HepG2 (cell line): ENCODE measurements around the gene NCKAP1. TPM values are rescaled to one million over a fixed set of nuclear protein-coding genes. Genes with fewer than 3 reads are reported as not detected.
"Not testable (repeated sequence)": the region's sequence is repeated elsewhere in the genome, so short reads cannot be mapped to it uniquely, and the experiment has no call there.

Source experiments
- ATAC-seq: fragments of 200-7000 bp; cut with Tn5 transposase; 3 replicates; pipeline ENCODE4 v1.9.1; 2020; ENCODE audit warnings: mild to moderate bottlenecking, moderate library complexity
- BruUV-seq: library from RNA; stranded (reverse); fragments of 400-500 nt; replicated peaks from 2 replicates; lab custom pipeline; 2021; lab: Mats Ljungman, UMichigan
- CTCF ChIA-PET: fragments of 300-600 bp; formaldehyde crosslinking; extraction: SDS; loops from one replicate; lab custom pipeline; 2021; ENCODE audit warnings: low total read pairs, inconsistent platforms, low intra/inter-chr PET ratio; lab: Yijun Ruan, JAX
- POLR2A ChIA-PET: fragments of 350-600 bp; sonication (Branson Sonifier 250); formaldehyde crosslinking; loops from one replicate; lab custom pipeline; 2020; ENCODE audit warnings: antibody characterized with exemption, inconsistent platforms; lab: Yijun Ruan, JAX
- DNase-seq: peaks from one replicate; pipeline ENCODE4 v3.0.0-alpha.2; 2015; ENCODE audit warnings: low spot score
- FAIRE-seq: peaks from 3 replicates; lab custom pipeline; 2011; peaks lifted over from hg19 to GRCh38; lab: Jason Lieb, UNC
- H2AFZ ChIP-seq: one replicate; pipeline ENCODE4 v1.6.1; 2011; ENCODE audit warnings: low read length, inconsistent platforms
- H3K27ac ChIP-seq: fragments of 300-600 bp; 3 replicates; pipeline ENCODE4 v1.8.0; 2011; ENCODE audit warnings: mixed run types, mild to moderate bottlenecking, mixed read lengths, low read length, inconsistent platforms; ENCODE audit not compliant: insufficient read depth; ENCODE audit errors: extremely low read length
- H3K27me3 ChIP-seq, 2 experiments: fragments of 200-600 bp in 1 of 2; 2 replicates in 1 of 2; 3 replicates in 1 of 2; pipeline versions ENCODE4 v1.6.0 to v1.8.0; 2011; ENCODE audit warnings: low read length in 2 of 2, mild to moderate bottlenecking in 2 of 2, moderate library complexity in 2 of 2, inconsistent platforms in 1 of 2; ENCODE audit not compliant: insufficient read depth in 2 of 2, control insufficient read depth in 1 of 2
- H3K36me3 ChIP-seq, 2 experiments: fragments of 200-600 bp in 1 of 2; replicated peaks in 1 of 2; 2 replicates in 1 of 2; 3 replicates in 1 of 2; pipeline versions ENCODE4 v1.5.1 to v1.8.0; 2011; ENCODE audit warnings: low read length in 2 of 2, inconsistent platforms in 1 of 2; ENCODE audit not compliant: insufficient read depth in 2 of 2, control insufficient read depth in 1 of 2
- H3K4me1 ChIP-seq: 2 replicates; pipeline ENCODE4 v1.5.1; 2012; ENCODE audit warnings: low read length, inconsistent platforms; ENCODE audit not compliant: insufficient read depth
- H3K4me2 ChIP-seq: 2 replicates; pipeline ENCODE4 v1.6.0; 2011; ENCODE audit warnings: low read depth, low read length, inconsistent platforms
- H3K4me3 ChIP-seq, 3 experiments: fragments of 200-600 bp in 1 of 3; sonication (generic), shearing (Covaris generic) in 1 of 3; replicated peaks in 1 of 3; 2 replicates each; pipeline ENCODE4 v1.5.1; 2011 to 2016; ENCODE audit warnings: low read length in 3 of 3, inconsistent platforms in 2 of 3, low read depth in 2 of 3, mild to moderate bottlenecking in 2 of 3, control low read depth in 1 of 3, mixed read lengths in 1 of 3; ENCODE audit not compliant: insufficient read depth in 1 of 3
- H3K79me2 ChIP-seq: one replicate; pipeline ENCODE4 v1.6.1; 2011; ENCODE audit warnings: low read length, inconsistent platforms; ENCODE audit not compliant: insufficient read depth
- H3K9ac ChIP-seq: 2 replicates; pipeline ENCODE4 v1.6.0; 2011; ENCODE audit warnings: mild to moderate bottlenecking, low read depth, low read length, inconsistent platforms; ENCODE audit not compliant: insufficient read depth
- H3K9me3 ChIP-seq: 2 replicates; pipeline ENCODE4 v1.5.1; 2012; ENCODE audit warnings: mild to moderate bottlenecking, low read length
- H4K20me1 ChIP-seq: 2 replicates; pipeline ENCODE4 v1.6.0; 2011; ENCODE audit warnings: inconsistent platforms, mild to moderate bottlenecking, low read length, moderate library complexity; ENCODE audit not compliant: insufficient read depth
- CEBPB ChIP-seq: IDR thresholded peaks from 2 replicates; pipeline ENCODE4 v1.6.1; 2011; ENCODE audit warnings: low read depth, low read length, improper control_type of control experiment, borderline replicate concordance
- SKI ChIP-seq: fragments of 450-650 bp; IDR thresholded peaks from one replicate; pipeline ENCODE4 v1.6.1; 2018; ENCODE audit warnings: mild to moderate bottlenecking; ENCODE audit not compliant: partially characterized antibody
- ZNF333 ChIP-seq: sonication (generic); formaldehyde crosslinking; IDR thresholded peaks from 2 replicates; pipeline ENCODE4 v1.4.0; 2020; ENCODE audit warnings: mild to moderate bottlenecking, missing genetic modification reagents, borderline replicate concordance
- WGBS: methylation state at CpG from one replicate; pipeline ENCODE4 v1.1.6; 2017; ENCODE audit warnings: low lambda C conversion rate; 5-methylcytosine and 5-hydroxymethylcytosine counted together
- in situ Hi-C: cut with HindIII; loops from 2 replicates; pipeline ENCODE4 v1.10.0; 2017; ENCODE audit warnings: low pct_unique_long_range_greater_than_20kb; ENCODE audit not compliant: extremely low pct_ligation_motif_present
- intact Hi-C: fragments of 100-400 bp; cut with micrococcal nuclease; formaldehyde crosslinking; loops from one replicate; pipeline ENCODE4 v1.10.0; 2022; ENCODE audit not compliant: unreplicated experiment
- polyA plus RNA-seq, 8 experiments: library from polyadenylated mRNA; depleted of rRNA in 3 of 8; stranded (reverse) in 7 of 8; unstranded in 1 of 8; fragments of >200 nt; fragmentation: Illumina TruSeq in 4 of 8; extraction: Trizol in 4 of 8; gene quantifications; 2 replicates each; pipeline versions ENCODE4 v1.2.1 to v1.2.3, GENCODE V29; 2011 to 2016; ENCODE audit warnings: low read depth in 4 of 8, missing spikeins in 1 of 8, mixed read lengths in 1 of 8; ENCODE audit not compliant: insufficient read depth in 1 of 8
- total RNA-seq, 5 experiments: library from RNA; depleted of rRNA; stranded (reverse); fragments of >200 nt; fragmentation: Illumina TruSeq; extraction: Trizol; gene quantifications; 2 replicates each; pipeline ENCODE4 v1.2.3, GENCODE V29; 2016; ENCODE audit warnings: low read depth in 1 of 5

NCKAP1 gene
- total and polyA plus RNA-seq, 2 of the 13 experiments (the other 11 are each of a cell fraction or from before 2014, with no cell fraction given), result 72.1 to 96.3 TPM

DNA sequence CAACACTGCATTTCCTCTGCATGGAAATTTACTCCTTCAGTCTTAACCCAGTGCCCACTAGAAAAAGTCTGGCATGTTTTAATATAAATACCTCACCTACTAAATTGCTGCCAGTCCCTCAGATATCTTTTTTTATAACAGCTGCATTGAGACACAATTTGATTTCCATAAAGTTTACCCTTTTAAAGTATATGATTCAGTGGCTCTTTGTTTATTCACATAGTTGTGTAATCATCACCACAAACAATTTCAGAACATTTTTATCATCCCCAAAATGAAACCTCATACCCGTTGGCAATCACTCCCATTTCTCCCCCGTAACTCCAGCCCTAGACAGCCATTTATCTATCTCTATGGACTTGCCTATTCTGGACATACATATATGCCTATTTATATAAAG is 154.8 kb downstream of the NCKAP1 start:
- TF ChIP-seq SKI, result no peak
- no peak for TF ChIP-seq ZNF333 (CRISPR knock-in tag)
- TF ChIP-seq CEBPB, result 0 out of 2 replicates have a peak, but pooled peaks have one; percentile 2
- Histone ChIP-seq H3K9me3 (no peaks in the 10 kb centered on the region), H3K27me3 (no peaks in the 10 kb centered on the region), H3K9ac (no peak overlapping the region), H3K4me1 (no peaks in the 10 kb centered on the region), H4K20me1 (no peaks in the 10 kb centered on the region), H2AFZ (no peak overlapping the region), H3K36me3 (no peaks in the 10 kb centered on the region), H3K79me2 (no peaks in the 10 kb centered on the region), H3K4me2 (no peak overlapping the region), H3K27ac (no peak overlapping the region), H3K4me3 (no peak overlapping the region)
- 45% methylated on average over 2 of the region's 2 CpGs for WGBS
- ChIA-PET POLR2A (no interaction called here), CTCF (no interaction called here)
- no peak for DNase-seq
- no peak for FAIRE-seq
- BruUV-seq, result no TSS peak
- intact Hi-C loops, result loop anchor here (5.0 kb wide), 1 partner anchor 121 kb away; no protein-coding TSS in a partner anchor
- in situ Hi-C loops, result no loop called here
- no peak for ATAC-seq

GRCh38 chr2:182880100-182880499 is 158.2 kb downstream of the NCKAP1 start:
- intact Hi-C loops, result loop anchor here (5.0 kb wide), 1 partner anchor 118 kb away; no protein-coding TSS in a partner anchor
- CTCF ChIA-PET, H3K36me3 ChIP-seq, H3K27me3 ChIP-seq, H4K20me1 ChIP-seq, H3K9me3 ChIP-seq, H3K4me2 ChIP-seq, H3K79me2 ChIP-seq, H3K9ac ChIP-seq, DNase-seq, H3K4me3 ChIP-seq, H2AFZ ChIP-seq, H3K4me1 ChIP-seq, H3K27ac ChIP-seq, FAIRE-seq, ATAC-seq, POLR2A ChIA-PET, BruUV-seq, in situ Hi-C loops: not testable (repeated sequence)
- WGBS, result 36% methylated on average over 1 of the region's 1 CpG
